Brain microvascular endothelial cell (primary cell): Measurements from ENCODE around the gene GPBAR1.

Experiments
- DNase-seq: peaks from one replicate; pipeline ENCODE4 v3.0.0-alpha.2; 2020
- H3K27ac ChIP-seq: fragments of 250-450 bp; sonication (Bioruptor Pico); 2 replicates; pipeline ENCODE4 v1.5.1; 2020; ENCODE audit warnings: mild to moderate bottlenecking, moderate library complexity
- H3K27me3 ChIP-seq: fragments of 250-450 bp; sonication (Bioruptor Pico); replicated peaks from 2 replicates; pipeline ENCODE4 v1.5.1; 2020; ENCODE audit warnings: mild to moderate bottlenecking
- H3K36me3 ChIP-seq: fragments of 250-450 bp; sonication (Bioruptor Pico); replicated peaks from 2 replicates; pipeline ENCODE4 v1.5.1; 2020; ENCODE audit warnings: mild to moderate bottlenecking
- H3K4me3 ChIP-seq: 2 replicates; pipeline ENCODE4 v1.5.1; 2011; ENCODE audit warnings: low read depth, mild to moderate bottlenecking, control low read depth, low read length, moderate library complexity
- in situ Hi-C: cut with HindIII; loops from 2 replicates; pipeline ENCODE4 v1.10.0; 2017; ENCODE audit warnings: low sequenced_read_pairs, low pct_ligation_motif_present
- TF ChIP-seq, protein P1 (sequence below): IDR thresholded peaks from 2 replicates; pipeline ENCODE4 v1.5.1; 2011; ENCODE audit warnings: low read depth, mild to moderate bottlenecking, moderate library complexity, low read length, control low read depth, inconsistent platforms; ENCODE audit errors: missing control alignments

The GPBAR1 gene

DNA sequence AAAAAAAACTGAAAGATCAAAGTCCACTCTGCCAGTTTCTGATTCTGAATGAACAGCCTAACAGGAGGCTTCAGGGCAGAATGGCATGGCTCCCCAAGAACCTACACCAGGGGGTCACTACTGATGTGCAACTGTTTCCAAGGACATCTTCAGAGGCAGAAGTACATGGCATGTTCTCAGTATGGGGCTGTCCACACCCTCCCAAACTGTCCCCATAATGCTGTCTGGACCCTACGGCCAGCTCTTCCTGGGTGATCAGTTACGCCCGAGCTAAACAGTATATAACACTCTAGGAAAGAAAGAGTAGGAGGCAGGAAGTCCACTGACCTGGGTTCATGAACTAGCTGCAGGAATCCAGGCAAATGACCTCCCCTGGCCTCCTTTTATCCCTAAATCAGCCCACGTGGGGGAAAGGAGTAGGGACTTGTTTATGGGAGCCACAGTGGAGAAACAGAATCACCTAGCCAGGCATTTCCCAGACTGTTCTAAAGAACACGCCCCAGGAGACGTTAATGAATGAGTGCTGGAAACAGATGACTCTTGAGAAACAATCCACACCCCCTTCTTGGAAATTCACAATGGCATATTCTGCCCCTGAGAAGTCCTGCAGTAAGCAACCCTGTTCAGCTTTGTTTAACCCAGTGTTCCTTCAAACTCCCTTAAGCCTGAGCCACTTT lies 29.0 kb downstream of the GPBAR1 start:
- in situ Hi-C loops: no loop called here
- no peaks in the 10 kb centered on the region for H3K27me3 ChIP-seq
- DNase-seq: no peak
- H3K36me3 ChIP-seq: no peaks in the 10 kb centered on the region
- H3K4me3 ChIP-seq: peak overlapping the region; percentile 18
- no peak overlapping the region for H3K27ac ChIP-seq
- TF ChIP-seq, protein P1, sequence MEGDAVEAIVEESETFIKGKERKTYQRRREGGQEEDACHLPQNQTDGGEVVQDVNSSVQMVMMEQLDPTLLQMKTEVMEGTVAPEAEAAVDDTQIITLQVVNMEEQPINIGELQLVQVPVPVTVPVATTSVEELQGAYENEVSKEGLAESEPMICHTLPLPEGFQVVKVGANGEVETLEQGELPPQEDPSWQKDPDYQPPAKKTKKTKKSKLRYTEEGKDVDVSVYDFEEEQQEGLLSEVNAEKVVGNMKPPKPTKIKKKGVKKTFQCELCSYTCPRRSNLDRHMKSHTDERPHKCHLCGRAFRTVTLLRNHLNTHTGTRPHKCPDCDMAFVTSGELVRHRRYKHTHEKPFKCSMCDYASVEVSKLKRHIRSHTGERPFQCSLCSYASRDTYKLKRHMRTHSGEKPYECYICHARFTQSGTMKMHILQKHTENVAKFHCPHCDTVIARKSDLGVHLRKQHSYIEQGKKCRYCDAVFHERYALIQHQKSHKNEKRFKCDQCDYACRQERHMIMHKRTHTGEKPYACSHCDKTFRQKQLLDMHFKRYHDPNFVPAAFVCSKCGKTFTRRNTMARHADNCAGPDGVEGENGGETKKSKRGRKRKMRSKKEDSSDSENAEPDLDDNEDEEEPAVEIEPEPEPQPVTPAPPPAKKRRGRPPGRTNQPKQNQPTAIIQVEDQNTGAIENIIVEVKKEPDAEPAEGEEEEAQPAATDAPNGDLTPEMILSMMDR: no peak

GRCh38 chr2:218290316-218291261 lies 29.8 kb downstream of the GPBAR1 start:
- TF ChIP-seq, protein P1: no peak
- Histone ChIP-seq H3K27ac (no peak overlapping the region), H3K4me3 (peak overlapping the region; percentile 87), H3K36me3 (no peaks in the 10 kb centered on the region), H3K27me3 (no peaks in the 10 kb centered on the region)
- in situ Hi-C loops: no loop called here
- no peak for DNase-seq

DNA sequence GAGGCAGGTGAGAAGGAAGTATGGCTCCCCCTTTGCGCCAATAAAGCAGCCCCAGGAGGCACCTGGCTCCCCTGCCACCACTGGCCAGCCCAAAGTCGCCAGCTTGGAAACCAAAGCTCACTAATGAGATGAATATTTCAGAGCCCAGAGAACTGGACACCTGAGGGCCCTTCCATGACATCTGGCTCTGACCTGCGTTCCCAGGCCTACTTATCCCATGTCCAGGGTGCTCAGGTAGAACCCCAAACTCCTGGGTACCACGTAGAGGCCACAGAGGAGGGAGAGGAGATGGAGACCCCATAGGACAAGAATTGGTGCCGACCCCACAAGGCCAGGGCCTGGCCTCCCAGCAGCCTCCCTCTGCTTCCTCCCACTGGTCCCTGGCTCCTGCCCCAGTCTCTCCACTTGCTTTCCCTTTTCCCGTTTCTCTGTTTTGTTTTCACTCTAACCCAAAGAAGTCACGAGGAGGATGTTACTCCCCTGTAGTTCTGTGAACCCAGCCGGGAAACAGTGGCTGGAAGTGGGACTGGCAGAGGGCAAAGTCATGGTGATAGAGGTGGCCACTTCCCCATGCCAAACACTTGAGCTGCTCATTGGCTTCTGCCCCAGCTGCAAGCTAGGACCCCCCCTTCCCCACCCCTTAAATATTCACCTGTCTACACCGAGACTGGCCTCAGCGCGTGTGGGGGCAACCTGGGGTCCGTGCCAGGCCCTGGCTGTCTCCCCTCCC lies 30.7 kb downstream of the GPBAR1 start:
- Histone ChIP-seq H3K4me3 (peak overlapping the region; percentile 87), H3K27me3 (no peaks in the 10 kb centered on the region), H3K36me3 (no peaks in the 10 kb centered on the region), H3K27ac (peak overlapping the region; percentile 77)
- TF ChIP-seq, protein P1: no peak
- DNase-seq: no peak
- in situ Hi-C loops: no loop called here

DNA sequence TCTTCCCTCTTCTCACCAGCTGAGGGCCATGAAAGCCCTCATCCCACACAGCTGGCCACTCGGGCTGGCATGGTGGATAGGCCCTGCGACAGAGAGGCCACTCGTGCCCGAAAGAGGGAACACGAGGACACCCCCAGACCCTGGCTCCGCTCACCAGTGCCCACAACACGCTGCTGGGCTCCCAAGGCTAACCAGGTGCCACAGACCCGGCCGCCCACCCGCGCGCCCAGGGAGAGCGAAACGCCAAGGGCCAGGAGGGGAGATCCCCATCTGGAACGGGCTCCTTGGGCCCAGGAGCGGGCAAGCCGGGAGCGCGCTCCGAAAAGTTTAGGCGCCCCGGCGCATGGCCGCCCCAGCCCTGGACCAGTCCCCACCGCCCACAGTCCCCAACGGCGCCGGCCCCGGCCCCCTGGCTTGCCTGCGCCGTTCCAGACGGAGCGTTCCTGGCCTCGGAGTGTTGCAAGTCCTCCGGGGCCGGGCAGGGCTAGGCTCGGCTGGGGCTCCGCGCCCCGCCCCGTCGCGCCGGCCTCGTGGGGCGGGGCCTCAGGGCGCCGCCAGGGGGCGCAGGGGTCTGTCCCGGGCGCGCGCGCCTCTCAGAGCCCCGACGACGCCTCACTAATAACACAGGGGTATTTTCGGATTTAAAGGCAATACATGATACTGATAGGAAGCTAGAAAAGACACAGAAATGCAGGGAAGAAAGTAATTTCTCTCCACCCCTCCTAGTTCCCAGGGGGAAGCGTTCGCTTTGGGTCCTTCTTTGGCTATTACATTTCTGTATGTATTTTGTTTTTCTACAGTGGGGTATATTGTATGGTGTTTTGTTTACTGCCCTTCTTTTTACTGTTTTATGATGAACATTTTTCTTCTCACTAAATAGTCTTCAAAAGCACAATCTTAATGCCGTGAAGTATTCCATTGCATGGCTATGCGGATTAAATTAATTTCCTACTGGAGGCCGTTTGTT lies 31.5 kb downstream of the GPBAR1 start, which contains the start of gene TMBIM1:
TMBIM1 (minus strand) TSS at position 456 of the 967 bp plus-strand sequence. CDS start 10,362 bp downstream, outside the sequence.
- TF ChIP-seq, protein P1: peak; percentile 52
- peak within 1 kb of the TSS; percentile 87 for H3K4me3 ChIP-seq
- H3K36me3 ChIP-seq: no peaks in the 10 kb centered on the region
- H3K27me3 ChIP-seq: no peaks in the 10 kb centered on the region
- peak; percentile 59 for DNase-seq
- in situ Hi-C loops: no loop called here
- peak within 1 kb of the TSS; percentile 77 for H3K27ac ChIP-seq

- no peak for DNase-seq
- TF ChIP-seq, protein P1: no peak
- in situ Hi-C loops: no loop called here
- Histone ChIP-seq H3K27me3 (no peaks in the 10 kb centered on the region), H3K27ac (no peak overlapping the region), H3K4me3 (no peak overlapping the region), H3K36me3 (no peaks in the 10 kb centered on the region)
These were observed 33.1 kb downstream of the GPBAR1 start for GRCh38 chr2:218293715-218294429.
